ACHN (cell line): ENCODE results near the gene CYBA.

Source experiments
- DNase-seq: peaks from one replicate; pipeline ENCODE4 v3.0.0-alpha.2; 2015
- in situ Hi-C: cut with HindIII; loops from 2 replicates; pipeline ENCODE4 v1.10.0; 2017; ENCODE audit warnings: low sequenced_read_pairs, low pct_ligation_motif_present, low pct_unique_long_range_greater_than_20kb

CYBA gene

DNA sequence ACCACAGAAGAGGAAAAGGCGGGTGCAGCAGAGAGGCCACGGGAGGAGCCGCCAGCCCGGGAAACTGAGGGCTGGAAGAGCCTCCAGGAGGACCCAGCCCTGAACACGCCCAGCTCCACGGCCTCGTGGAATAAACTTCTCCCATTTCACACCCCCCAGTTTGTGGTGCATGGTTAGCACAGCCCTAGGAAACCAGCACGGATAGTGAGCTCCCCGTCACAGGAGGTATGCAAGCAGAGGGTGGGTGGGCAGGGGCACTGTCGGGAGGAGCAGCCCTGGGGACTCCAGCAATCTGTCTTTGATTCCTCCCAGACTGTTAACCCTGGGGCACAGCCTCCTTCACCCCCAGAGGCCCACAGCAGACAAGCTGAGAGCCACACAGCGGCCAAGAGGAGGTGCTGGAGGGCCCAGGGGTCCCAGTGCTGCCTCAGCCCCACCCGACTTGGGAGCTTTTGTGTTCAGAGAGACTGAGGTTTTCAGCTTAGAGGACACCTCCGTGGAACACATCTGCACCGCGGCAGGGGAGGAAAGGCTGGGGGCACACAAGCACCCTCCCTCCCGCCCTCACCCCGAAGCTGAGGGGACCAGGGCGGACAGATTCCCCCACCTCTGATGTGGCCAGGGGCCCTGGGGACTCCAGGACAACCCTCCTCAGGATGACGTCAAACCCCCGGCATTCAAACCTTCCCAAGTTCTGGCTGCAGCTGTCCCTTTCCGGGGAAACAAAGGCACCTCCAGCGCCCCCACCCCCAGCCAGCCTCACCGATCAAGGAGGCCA lies 14.2 kb downstream of the CYBA start:
- in situ Hi-C loops, result no loop called here
- no peak for DNase-seq

DNA sequence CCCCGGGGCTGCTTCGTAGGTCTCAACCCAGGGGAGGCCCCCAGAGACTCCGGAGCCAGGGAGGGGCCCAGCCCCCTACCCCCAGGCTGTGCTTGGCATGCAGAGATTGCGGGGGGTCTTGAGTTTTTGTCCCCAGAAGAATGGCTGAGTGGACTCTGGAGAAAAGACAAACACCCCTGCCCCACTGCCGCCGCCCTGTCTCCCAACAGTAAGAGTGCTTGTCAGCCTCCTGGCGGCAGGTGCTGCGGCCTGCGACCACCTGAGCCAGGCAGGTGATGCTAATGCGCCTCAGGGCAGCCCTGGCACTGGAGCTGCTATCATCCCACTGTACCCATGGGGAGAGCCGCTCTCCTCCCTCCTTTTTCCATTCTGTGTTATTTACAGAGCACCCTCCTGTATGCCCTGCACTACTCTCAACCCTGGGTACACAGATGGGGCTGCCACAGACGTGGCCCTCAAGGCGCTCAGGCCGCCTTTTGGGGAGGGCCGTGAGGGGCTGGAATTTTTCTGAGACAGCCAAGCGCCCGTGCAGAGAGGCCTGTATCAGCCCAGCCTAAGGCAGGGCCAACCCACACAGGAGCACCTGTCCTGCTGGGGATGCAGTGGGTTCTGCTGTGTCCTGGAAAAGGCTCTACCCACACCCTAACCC lies 15.1 kb downstream of the CYBA start:
- DNase-seq, result no peak
- in situ Hi-C loops, result no loop called here

DNA sequence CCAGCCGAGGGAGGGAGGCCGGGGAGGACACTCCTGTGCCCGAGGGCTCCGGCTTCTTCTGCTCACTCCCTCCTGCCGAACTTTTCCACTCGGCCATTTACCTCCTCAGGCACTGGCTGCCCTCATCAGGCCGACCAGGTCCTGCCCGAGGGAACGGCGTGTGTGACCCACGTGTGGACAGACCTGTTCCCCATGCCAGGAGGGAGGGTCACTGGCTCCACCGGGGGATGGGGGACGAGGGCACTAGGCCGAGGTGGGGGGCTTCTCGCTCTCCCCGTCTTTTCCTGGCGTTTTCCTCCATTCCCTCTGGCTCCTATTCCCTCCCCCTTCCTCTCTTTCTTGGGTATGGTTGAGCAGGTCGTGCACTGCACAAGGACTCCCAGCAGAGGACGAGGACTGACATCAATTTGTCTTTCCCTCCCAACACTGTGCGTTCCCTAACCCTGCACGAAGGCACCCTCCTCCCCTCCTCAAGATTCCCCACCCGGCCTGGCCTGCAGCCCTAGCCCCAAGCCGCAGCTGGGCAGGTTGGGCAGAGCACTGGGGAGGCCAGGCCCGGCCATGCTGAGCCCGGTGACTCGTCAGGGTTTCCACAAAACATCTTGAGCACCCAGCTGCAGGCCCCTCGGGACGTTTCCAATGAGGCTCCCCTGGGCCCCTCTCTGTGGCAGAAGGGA lies 15.7 kb downstream of the CYBA start:
- in situ Hi-C loops, result no loop called here
- peak; percentile 50 for DNase-seq

- in situ Hi-C loops, result no loop called here
- DNase-seq, result peak; percentile 74
These were observed 16.5 kb downstream of the CYBA start for GRCh38 chr16:88634141-88634993.

DNA sequence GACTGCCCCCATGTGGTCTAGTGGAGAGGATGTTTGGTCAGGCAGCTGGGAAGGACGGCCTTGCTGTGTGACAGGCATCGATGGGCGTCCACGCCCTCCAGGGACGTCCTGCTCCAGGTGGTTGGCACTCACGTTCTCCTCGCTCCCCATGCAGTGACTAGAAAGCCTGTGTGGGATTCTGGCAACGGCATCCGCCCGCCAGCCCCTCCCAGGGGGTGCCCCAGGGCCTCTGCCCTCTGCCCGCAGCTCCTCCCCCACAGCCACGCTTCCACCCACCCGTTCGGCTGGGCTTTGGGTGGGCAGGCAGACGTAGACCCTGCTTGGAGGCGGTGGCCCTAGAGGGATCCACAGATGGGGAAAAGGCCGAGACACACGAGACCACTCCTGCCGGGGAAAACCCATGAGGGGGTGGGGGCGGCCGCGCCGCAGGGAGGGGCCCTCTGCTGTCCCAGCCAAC lies 17.1 kb downstream of the CYBA start:
- DNase-seq, result peak; percentile 81
- in situ Hi-C loops, result no loop called here

- in situ Hi-C loops, result no loop called here
- DNase-seq, result no peak
These were observed 18.3 kb downstream of the CYBA start for GRCh38 chr16:88632587-88632930.

- in situ Hi-C loops, result no loop called here
- no peak for DNase-seq
These were observed 18.8 kb downstream of the CYBA start for GRCh38 chr16:88631920-88632586.

DNA sequence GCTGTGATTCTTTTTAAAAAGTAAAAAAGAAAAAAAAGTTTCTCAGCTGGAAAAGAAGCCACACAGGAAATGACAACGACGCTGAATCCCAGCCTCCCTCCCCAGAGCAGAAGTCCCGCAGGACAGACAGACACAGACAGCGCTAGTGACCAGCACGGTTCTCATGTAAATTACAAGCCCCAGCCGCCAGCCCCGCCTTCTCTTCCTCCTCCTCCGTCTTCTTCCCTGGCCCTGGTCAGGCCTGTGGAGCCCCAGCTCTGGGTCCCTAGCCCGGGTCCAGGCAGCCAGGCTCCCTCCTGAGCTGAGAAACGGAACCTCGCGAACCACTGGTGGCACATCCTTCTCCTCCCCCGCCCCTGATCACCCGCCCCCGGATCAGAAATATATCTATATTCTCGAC lies 19.5 kb downstream of the CYBA start:
- in situ Hi-C loops, result no loop called here
- DNase-seq, result no peak

DNA sequence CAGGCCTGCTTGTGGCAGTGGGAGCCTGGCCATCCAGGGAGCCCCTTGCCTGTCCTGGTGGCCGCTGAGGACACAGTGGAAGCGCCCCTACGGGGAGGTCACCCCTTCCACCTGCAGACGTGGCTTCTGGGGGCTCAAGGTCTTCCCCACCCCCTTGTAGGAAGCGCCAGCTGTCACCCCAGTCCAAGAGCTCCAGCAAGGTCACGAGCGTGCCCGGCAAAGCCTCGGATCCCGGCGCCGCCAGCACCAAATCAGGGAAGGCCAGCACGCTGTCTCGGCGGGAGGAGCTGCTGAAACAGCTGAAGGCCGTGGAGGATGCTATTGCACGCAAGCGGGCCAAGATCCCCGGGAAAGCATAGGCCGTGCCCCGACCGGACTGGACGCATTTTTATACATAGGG lies 19.9 kb downstream of the CYBA start:
- in situ Hi-C loops, result no loop called here
- DNase-seq, result no peak

DNA sequence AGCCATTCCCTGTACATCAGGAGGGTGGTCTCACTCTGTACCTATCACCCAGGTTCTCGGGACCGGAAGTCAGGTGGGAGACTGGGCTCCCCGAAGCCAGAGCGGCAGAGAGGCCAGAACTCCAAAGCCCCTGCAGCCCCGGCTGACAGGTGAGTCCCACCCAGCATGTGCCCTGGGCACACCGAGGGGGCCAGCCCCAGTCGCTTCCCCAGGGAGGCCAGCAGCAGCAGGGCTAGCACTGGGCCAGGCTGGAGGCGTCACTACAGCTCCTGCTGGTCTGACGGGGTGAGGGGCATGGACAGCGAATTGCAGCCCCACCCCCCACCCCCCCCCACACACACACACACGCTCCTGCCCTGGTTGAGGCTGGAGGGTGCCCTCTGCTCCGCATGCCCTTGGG lies 20.4 kb downstream of the CYBA start:
- in situ Hi-C loops, result no loop called here
- DNase-seq, result no peak

GRCh38 chr16:88629835-88630234 lies 21.0 kb downstream of the CYBA start:
- in situ Hi-C loops, result no loop called here
- DNase-seq, result no peak

- in situ Hi-C loops, result no loop called here
These were observed 22.3 kb downstream of the CYBA start for GRCh38 chr16:88628512-88628974.

DNA sequence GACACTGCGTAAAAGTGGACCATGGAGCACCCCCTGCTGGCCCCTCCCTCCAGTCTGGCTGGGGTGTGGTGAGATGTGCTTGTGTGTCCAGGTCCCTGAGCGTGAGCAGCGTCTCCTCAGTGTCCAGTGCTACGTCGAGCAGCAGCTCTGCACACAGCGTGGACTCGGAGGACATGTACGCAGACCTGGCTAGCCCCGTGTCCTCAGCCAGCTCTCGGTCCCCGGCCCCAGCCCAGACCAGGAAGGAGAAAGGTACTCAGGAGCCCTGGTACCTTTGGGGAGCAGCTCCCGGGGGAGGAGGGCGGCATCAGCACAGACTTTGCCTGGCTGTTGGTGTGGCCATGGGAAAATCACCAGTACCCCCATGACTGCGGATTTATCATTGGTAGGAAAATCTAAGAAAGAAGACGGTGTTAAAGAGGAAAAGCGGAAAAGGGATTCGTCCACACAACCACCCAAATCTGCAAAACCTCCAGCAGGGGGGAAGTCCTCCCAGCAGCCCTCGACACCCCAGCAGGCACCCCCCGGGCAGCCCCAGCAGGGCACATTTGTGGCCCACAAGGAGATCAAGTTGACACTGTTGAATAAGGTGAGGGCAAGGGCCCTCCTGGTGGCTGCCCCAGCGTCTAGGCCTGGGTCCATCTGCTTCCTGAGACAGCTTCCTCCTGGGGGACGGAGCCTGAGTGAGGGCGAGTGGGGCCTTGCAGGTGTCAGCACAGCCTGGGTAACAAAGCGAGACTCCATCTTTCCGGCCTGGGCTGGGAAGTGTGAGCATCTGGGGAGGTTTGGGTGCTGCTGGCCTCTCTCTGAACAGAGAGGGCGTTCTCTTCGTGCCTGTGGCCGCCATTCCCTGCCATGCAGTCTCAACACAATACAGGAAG lies 23.1 kb downstream of the CYBA start:
- in situ Hi-C loops, result no loop called here
- DNase-seq, result no peak

More at GRCh38 chr16:88628512-88628974, 22.3 kb downstream of the CYBA start:
- peak; percentile 53 for DNase-seq

GRCh38 chr16:88626646-88627045 lies 24.2 kb downstream of the CYBA start:
- in situ Hi-C loops, result no loop called here

GRCh38 chr16:88624977-88625576 lies 25.8 kb downstream of the CYBA start:
- in situ Hi-C loops, result no loop called here
- no peak for DNase-seq

More at GRCh38 chr16:88626646-88627045, 24.2 kb downstream of the CYBA start:
- no peak for DNase-seq

GRCh38 chr16:88624481-88624880 lies 26.4 kb downstream of the CYBA start:
- DNase-seq, result no peak
- in situ Hi-C loops, result no loop called here

DNA sequence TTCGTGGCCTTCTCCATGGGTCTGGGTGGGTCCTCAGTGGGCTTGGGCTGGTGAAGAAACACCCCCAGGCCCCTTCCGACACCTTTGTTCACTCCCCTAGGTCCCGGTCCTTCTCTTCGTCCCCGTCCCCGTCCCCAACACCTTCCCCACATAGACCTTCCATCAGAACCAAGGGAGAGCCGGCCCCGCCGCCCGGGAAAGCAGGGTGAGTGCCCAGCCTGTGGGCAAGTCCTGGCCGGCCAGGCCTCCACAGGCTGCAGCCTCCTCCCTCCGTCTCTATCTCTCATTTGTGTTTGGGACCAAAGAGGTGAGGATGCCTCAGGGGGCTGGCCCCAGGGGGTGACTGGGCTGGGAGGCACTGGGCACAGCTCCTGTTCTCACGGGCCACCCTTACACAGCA lies 27.0 kb downstream of the CYBA start:
- in situ Hi-C loops, result no loop called here
- no peak for DNase-seq
